Activated CD8-positive, alpha-beta memory T cell treated with anti-CD3 and anti-CD28 coated beads for 1 hour (primary cell): Measurements from ENCODE around the gene RAPSN.

Source experiments
- DNase-seq, 2 donors: peaks; one replicate each; pipeline ENCODE4 v3.0.0-alpha.2; 2020; ENCODE audit warnings: low read depth in 1 of 2; ENCODE audit errors: extremely low read depth in 1 of 2

The RAPSN gene

GRCh38 chr11:47391711-47392432 lies 57.1 kb downstream of the RAPSN start:
- no peak for DNase-seq

GRCh38 chr11:47391077-47391583 lies 57.8 kb downstream of the RAPSN start:
- DNase-seq, result no peak

GRCh38 chr11:47390422-47390760 lies 58.5 kb downstream of the RAPSN start:
- no peak for DNase-seq

GRCh38 chr11:47389577-47390421 lies 59.1 kb downstream of the RAPSN start:
- no peak for DNase-seq

GRCh38 chr11:47388697-47389576 lies 60.0 kb downstream of the RAPSN start:
- no peak for DNase-seq

- DNase-seq, result no peak
These were observed 60.8 kb downstream of the RAPSN start for GRCh38 chr11:47387944-47388696.
